ENCODE results near the gene DYNC2LI1.

Gene DYNC2LI1

DNA sequence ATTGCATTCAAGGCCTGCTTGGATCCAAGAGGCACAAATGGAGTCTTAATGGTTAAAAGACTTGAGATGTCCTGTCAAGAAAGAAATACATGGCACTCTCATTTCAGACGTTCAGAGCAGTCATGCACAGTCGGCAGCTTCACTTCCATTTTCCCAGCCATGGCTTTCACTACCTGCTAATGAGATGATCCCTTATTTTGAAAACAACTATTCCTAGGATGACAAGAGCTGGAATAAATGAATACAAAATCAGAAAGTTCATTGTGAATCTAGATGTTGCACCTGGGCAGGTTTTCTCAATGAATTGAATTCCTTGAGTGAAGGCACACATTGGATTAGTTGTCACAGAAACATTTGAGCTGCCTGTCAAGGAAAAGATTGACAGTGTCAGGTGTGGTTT lies 39.1 kb downstream of the DYNC2LI1 start:
- DNase-seq (ENCODE audit: low read depth in 2 of 2, low spot score in 1 of 2): no peak

GRCh38 chr2:43814711-43815110 lies 40.9 kb downstream of the DYNC2LI1 start:
- no peak for DNase-seq (ENCODE audit: low read depth in 2 of 2, low spot score in 1 of 2)

GRCh38 chr2:43818761-43819160 lies 44.9 kb downstream of the DYNC2LI1 start:
- no peak for DNase-seq (ENCODE audit: low read depth in 2 of 2, low spot score in 1 of 2)

DNA sequence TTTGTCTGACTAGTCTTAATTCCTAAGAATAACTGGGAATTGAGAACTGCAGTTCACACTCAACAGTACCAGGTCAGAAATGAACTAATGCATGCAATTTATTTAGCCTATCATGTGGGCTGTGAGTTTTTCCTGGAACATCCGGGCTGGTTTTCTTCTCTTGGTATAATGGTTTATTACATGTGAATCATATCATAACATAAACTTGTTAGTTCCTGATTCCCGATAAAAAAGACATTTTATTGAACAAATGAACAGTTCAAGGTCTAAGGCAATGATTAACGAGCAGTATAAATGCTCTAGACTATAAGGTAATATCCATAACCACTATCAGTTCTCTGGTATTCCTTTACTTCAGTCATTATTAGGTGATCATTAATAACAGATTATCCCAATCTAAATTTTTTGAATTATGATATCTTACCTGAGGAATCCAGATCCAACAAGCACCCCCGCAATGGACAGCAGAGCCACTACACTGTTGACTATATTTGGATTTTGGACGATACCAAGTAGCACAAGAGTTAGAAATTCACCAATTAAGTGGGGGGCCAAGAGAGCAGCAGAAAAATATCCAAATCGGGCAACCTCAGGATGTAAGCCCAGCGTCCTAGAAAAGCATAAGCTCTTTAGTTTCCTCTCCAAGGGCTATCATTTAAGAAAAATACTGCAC lies 45.8 kb downstream of the DYNC2LI1 start:
- DNase-seq (ENCODE audit: low read depth in 2 of 2, low spot score in 1 of 2): no peak

DNA sequence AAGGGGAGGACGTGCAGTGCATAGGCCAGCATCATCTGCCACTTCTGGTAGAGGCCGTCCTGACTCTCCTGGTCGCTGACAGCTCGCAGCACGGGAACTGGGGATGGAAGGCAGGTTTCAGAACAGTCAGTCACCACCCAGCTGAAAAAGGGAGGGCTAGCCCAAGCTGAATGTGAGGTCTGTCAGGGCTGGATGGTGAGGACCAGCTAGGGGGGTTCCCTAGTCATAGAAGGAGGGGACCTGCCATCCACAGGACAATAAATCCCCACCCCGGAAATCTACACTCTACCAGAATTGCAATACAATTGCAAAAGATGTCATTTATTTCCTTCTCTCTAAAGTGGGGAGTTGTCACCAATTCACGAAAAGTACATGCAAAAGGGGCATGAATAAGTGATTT lies 49.0 kb downstream of the DYNC2LI1 start:
- DNase-seq (ENCODE audit: low read depth in 2 of 2, low spot score in 1 of 2): no peak

GRCh38 chr2:43823751-43824150 lies 49.9 kb downstream of the DYNC2LI1 start:
- DNase-seq (ENCODE audit: low read depth in 2 of 2, low spot score in 1 of 2): no peak

DNA sequence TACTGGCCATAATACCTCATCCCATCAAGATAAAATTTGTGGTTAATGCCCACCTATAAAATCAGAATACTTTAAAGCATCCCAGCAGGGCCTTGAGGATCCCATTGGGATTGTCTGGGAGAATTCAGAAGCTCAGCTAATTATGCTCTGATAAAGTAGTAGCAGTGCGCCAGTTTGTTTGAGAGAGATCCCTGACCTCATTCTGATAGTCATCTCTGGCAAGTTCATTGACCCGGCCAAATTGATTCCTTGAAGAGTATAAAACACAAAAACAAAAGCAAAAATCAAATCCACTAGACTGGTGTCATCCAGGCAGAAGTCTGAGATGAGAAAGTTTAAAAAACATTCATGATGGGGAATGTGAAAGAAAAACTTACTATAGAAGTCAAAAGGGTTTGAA lies 50.7 kb downstream of the DYNC2LI1 start:
- no peak for DNase-seq (ENCODE audit: low read depth in 2 of 2, low spot score in 1 of 2)

DNA sequence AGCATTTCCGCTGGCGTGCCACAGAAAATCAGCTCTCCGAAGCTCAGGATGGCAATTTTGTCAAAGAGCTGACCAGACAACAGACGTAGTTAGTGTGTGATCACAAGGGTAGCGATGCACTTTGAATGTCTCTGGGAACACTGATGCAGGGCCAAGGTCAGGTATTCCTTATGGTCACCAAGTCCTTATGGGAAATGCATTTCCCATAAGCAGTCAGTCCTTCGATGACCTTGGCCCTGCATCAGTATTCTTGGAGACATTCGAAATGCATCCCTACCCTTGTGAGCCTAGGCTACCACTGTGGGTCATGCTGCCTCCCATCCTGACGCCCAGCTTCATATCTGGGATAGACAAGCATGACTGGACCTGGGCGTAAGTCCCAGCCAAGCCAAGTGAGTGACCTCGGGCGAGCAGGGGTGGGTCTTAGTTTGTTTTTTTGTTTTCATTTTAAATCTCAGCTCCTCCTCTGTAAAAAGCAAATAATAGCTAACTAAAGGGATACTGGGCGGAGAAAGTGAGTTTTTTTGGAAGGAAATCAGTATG lies 51.2 kb downstream of the DYNC2LI1 start:
- no peak for DNase-seq (ENCODE audit: low read depth in 2 of 2, low spot score in 1 of 2)

GRCh38 chr2:43825841-43826240 lies 52.0 kb downstream of the DYNC2LI1 start:
- no peak for DNase-seq (ENCODE audit: low read depth in 2 of 2, low spot score in 1 of 2)

DNA sequence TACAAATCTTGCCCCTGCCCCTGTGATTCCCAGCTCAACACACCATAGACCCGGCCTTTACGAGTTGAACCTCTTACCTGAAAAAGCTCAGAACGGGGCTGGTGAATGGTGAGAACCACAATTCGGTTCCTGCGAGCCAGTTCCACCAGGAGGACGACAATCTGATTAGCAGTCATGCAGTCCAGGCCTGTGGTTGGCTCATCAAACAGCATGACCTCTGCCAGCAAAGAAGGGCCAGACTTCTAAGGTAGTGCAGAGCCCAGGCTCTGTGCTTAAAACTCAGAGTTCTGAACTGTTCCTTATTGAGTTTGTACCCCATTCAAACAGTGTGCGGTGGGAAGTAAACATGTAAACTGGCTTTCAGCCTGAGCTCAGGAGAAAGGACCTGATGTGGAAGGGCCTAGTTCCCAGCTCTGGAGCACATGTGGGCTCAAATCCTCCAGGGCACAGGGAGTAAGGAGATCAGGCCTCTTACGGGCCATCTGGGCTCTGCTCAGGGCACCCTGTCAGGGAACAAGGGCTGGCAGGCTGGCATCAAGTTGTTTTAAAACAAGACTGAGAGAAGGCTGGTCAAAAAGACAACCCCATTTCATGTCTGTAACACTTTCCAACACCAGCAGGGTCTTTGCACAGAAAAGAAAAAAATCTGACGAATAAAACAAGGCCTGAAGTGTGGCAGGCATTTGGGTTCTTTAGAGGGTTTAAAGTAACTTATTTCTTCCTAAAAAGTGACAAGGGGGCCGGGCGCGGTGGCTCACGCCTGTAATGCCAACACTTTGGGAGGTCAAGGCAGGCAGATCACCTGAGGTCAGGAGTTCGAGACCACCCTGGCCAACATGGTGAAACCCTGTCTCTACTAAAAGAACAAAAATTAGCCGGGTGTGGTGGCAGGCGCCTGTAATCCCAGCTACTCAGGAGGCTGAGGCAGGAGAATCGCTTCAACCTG lies 52.7 kb downstream of the DYNC2LI1 start:
- DNase-seq (ENCODE audit: low read depth in 2 of 2, low spot score in 1 of 2): no peak

DNA sequence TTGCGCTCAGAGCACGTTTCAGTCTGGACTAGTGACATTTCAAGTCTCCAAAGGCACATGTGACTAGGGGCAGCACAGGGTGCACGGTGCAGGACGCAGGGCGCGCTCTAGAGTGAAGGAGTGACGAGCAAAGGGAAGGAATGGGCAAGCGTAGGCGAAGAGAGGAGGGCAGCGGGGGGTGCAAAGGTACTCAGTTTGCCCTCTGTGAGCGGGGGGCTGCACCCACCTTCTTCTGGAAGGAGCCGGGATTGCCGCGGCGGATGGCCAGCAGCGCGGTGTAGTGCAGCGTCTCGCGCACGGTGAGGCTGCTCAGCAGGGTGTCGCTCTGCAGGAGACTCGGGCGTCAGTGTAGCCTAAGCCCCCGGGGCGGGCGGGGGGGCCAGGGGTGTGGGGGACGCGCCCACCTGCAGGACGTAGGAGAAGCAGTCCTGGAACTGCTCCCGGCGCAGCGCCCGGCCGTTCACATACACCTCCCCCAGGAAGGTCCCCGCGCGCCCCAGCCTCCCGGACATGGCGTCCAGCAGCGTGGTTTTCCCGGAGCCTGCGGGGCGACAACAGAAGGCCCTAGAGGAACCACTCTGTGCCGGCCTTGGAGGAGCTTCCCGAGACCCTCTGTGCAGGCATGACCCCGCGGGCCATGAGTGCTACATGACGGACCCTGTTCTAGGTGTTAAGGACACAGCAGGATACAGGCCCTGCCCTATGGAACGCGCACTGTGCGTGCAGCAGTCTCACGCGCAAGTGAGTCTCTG lies 57.9 kb downstream of the DYNC2LI1 start:
- DNase-seq (ENCODE audit: low read depth in 2 of 2, low spot score in 1 of 2): no peak

DNA sequence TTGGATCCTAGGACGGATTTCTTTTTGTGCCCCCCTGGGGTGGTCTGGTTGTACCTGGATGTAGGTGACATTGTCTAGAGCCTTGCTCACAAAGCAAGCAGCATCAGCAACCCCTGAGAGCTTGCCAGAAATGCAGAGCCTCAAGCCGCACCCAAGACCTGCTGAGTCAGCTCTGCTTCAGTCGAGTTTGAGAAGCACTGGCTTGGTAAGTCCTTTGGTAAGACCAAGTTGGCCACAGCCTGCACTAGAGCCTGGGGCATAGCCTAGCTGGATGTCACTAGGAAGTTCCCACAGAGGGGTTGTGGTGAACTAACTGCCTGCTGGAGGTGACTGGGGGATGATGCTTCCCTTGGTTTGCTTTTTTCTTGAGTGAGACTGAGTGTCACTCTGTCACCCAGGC lies 58.6 kb downstream of the DYNC2LI1 start:
- no peak for DNase-seq (ENCODE audit: low read depth in 2 of 2, low spot score in 1 of 2)

GRCh38 chr2:43837033-43837432 lies 63.2 kb downstream of the DYNC2LI1 start:
- DNase-seq (ENCODE audit: low read depth in 2 of 2, low spot score in 1 of 2): no peak

DNA sequence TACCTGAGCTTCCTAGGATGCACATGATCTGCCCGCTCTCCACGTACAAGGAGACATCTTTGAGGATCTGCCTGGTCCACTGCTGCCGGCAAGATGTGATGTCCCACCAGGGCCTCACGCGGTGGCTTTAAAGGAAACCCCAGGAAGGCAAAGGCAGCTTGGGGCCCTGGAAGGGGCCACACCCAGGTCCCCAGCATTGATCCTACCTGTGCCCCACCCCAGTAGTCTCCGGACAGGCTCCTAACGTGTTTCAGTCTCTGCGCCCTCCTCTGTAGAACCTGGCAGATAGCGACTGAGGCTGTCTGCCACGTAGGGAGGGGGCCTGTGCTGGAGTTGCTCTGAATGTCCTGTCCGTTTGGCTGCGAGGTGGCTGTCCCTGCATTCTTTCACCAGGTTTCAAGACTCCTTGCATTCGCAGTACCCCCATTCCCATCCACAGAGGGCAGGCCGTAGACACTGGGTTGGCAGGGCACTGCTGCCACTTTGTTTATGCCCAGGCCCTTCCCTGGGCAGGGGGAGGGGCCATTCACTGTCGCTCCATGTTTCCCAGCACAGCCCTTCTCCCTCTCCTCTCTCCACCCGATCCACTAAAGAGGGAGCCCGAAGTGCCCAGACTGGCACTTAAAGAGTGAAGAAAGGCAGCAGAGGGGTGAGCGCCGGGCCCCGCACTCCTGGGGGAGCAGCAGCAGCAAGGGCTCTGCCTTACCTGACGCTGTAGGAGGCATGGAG lies 64.2 kb downstream of the DYNC2LI1 start:
- DNase-seq (ENCODE audit: low read depth in 2 of 2, low spot score in 1 of 2): no peak

GRCh38 chr2:43838560-43839267 lies 64.9 kb downstream of the DYNC2LI1 start, which contains the start of the genes ABCG5 and ABCG8:
ABCG5 (minus strand) TSS chr2:43838839; CDS start chr2:43838679, 160 bp downstream.
ABCG8 (plus strand) TSS chr2:43838971; CDS start chr2:43839054, 83 bp downstream.
- no peak for DNase-seq (ENCODE audit: low read depth in 2 of 2, low spot score in 1 of 2)

DNA sequence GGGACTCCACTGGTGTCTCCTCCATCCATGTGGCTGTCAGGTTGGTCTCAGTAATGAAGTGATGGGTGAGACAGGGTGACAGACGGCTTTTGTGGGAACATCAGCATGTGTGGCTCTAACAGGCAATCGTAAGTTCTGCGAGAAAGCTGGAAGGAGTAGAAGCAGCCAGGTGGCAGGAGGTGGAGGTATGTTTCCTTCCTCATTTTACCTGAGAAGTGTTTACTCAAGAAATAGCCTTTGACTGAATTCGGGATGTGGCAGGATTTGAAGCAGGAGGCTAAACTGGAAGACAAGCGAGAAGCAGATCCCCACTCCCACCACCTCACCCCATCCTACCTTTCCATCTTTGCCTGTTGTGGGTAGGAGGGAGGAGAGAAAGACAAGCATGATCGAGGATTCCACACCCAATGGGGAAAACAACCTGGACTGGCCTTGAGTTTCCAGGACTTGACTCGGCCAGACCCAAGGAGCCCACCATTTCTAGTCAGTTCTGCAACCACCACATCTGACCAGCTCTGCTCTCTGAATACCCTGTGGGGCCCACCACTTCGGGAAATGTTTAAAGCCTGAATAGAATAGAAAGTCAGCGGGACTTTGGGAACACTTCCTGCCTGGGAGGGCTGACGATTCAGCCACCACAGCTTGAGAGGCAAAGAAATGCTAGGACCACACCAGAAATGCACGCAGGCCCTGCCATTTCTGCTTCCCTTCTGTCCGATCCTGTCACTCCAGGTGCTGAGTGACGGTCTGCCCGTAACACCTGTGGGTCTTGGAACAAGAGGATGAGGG lies 66.1 kb downstream of the DYNC2LI1 start:
- no peak for DNase-seq (ENCODE audit: low read depth in 2 of 2, low spot score in 1 of 2)

GRCh38 chr2:43840965-43841364 lies 67.1 kb downstream of the DYNC2LI1 start:
- DNase-seq (ENCODE audit: low read depth in 2 of 2, low spot score in 1 of 2): no peak

GRCh38 chr2:43841949-43842865 lies 68.4 kb downstream of the DYNC2LI1 start:
- no peak for DNase-seq (ENCODE audit: low read depth in 2 of 2, low spot score in 1 of 2)
